Skeletal muscle cell (primary cell): ENCODE data around the gene SMTNL1.
"Not testable (repeated sequence)": the region's sequence is repeated elsewhere in the genome, so short reads cannot be mapped to it uniquely, and the experiment has no call there.

Experiments
- DNase-seq: peaks from one replicate; pipeline ENCODE4 v3.0.0-alpha.2; 2010; ENCODE audit warnings: low read depth
- H3K4me3 ChIP-seq: 2 replicates; pipeline ENCODE4 v1.5.1; 2011; ENCODE audit warnings: low read depth, mild to moderate bottlenecking, control low read depth, low read length, moderate library complexity

The SMTNL1 gene

DNA sequence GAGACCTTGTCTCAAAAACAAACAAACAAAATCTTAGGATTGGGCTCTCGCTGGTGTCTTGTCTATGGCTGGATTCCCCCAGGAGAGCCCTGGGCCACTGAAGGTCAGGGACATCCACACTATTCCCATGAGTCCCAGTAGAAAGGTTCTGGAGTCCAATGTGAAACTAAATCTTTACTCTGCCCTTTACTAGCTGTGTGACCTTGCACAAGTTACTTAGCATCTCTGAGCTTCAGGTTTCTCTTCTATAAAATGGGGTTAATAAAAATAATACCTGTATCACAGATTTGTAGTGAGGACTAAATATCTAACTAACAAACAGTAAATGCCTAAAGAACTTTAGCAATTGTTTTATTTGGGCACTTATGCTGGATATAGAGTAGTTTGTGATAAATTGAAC, 30.9 kb upstream of the SMTNL1 start:
- DNase-seq = no peak
- no peak overlapping the region for H3K4me3 ChIP-seq

DNA sequence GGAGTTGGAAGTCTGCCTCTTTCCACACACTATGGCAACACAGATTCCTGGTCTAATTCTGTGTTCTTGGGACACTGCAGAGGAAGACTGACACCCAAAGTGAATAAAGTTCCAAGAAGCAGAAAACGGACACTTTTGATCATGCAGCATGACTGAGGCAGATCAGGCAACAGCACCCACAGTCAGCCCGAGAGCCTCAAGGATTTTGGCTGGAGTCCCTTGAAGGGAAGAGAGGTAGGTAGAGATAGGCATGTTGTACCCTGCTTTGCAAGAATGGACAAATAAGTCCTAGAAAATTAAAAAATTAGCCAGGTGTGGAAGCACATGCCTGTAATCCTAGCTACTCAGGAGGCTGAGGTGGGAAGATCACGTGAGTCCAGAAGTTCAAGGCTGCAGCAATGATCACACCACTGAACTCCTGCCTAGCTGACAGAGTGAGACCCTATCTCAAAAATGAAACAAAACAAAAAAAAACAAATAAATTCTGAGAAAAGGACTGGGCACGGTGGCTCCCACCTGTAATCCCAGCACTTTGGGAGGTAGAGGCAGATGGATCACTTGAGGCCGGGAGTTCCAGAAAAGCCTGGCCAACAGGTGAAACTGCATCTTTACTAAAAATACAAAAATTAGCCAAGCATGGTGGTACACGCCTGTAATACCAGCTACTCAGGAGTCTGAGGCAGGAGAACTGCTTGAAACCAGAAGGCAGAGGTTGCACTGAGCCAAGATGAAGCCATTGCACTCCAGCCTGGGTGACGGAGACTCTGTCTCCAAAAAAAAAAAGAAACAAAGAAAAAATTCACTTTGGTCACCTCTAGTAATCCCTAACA, 28.8 kb upstream of the SMTNL1 start:
- DNase-seq = no peak
- no peak overlapping the region for H3K4me3 ChIP-seq

DNA sequence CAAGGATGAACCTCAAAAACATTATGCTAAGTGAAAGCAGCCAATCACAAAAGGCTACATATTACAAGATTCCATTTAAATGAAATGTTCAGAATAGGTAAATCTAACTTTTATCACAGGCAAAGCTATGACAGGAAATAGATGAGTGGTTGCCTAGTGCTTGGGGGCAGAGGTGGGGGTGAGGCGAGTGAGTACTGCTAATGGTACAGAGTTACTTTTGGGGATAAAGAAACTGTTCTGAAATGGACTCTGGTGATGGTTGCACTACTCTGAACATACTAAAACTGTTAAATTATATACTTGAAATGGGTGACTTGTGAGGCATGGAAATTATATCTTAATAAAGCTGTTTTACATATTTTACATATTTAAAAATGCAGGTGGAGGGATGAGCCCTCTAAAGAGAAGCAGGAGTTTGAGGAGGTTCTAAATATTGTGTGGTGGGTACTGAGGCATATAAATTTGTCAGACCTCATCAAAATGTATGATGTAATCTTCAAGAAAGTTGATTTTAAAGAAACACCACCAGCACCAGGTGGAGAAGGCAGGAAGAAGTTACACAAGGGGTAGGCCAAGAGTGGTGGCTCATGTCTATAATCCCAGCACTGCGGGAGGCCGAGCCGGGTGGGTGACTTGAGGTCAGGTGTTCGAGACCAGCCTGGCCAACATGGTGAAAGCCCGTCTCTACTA, 25.5 kb upstream of the SMTNL1 start:
- H3K4me3 ChIP-seq = no peak overlapping the region
- no peak for DNase-seq

DNA sequence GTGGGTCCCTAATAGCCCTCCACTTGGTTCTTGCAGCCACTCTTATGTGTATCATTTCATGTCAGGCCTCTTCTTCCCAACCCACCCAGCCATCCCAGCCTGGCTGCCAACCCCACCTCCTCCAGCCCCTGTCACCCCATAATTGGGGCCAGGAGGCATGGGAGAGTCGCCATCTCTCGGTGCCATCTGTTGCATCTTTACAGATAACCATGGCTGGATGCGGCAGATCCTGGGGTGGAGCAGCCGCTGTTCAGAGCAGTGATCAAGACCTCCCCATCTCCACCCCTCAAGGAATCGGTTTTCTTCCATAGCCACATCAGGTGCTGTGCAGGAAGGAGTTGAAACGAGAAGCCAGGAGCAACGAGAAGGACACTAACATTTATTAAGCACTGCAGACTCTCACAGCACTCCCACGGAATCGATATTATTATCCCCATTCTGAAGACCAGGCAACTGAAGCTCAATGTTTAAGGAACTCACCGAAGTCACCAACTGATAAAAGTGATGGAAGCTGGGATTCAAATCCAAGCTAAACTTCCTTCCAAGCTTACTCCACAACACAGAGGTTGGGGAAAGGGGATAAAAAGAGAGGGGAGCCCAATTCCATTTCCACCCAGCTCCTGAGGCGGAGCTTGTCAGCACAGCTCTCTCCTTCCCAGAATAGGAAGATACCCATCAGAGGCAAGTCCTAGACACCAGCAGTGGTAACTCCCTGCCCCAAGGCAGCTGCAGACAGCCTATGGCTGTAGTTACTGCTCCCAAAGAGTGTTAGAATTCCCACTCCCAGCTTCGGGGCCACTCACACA, 24.5 kb upstream of the SMTNL1 start:
- DNase-seq = no peak
- H3K4me3 ChIP-seq = no peak overlapping the region

DNA sequence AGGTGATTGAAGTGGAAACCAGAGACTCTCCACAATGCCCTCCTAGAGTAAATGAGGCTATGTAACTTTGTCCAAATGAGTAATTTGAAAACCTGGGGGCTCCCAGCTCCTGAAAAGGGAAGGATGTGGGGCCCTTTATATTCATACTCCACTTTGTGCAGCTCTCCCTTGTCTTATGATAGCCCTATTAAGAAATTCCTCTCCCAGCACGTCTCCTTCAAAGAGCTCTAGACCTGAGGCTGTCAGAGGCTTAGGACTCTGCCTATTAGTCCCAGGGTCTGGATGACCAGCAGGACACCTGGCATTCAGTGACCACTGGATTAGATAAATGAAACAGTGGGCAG, 24.0 kb upstream of the SMTNL1 start:
- no peak overlapping the region for H3K4me3 ChIP-seq
- no peak for DNase-seq

DNA sequence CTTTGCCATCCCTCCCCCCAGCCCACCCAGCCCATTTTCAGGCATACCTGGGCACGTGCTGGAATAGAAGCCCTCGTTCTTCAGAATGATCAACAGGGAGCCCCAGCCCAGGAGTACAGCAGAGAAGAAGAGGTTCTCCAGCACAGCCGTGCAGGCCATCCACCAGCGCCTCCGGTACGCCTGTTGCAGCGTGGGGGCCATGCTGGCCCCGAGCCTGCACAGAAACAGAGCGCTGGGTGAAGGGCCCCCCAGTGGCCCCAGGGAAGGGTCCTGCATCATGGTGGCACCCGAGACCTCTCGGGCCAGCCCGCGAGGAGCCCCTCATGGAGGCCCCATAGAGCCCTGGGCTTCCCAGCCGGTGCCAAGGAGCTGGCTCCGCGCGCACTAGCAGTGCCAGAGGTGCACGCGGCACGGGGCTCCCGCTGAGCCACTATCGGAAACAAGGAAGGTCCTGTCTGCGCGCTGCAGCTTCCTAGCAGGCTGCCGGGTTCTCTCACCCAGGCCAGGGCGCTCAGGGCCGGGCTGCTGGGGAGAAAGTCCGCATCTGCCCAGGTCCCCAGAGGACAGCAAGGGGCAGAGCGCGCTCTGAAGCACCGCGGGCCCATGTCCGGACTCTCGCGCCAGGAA, 23.4 kb upstream of the SMTNL1 start:
- DNase-seq = no peak
- H3K4me3 ChIP-seq = peak overlapping the region; percentile 90

DNA sequence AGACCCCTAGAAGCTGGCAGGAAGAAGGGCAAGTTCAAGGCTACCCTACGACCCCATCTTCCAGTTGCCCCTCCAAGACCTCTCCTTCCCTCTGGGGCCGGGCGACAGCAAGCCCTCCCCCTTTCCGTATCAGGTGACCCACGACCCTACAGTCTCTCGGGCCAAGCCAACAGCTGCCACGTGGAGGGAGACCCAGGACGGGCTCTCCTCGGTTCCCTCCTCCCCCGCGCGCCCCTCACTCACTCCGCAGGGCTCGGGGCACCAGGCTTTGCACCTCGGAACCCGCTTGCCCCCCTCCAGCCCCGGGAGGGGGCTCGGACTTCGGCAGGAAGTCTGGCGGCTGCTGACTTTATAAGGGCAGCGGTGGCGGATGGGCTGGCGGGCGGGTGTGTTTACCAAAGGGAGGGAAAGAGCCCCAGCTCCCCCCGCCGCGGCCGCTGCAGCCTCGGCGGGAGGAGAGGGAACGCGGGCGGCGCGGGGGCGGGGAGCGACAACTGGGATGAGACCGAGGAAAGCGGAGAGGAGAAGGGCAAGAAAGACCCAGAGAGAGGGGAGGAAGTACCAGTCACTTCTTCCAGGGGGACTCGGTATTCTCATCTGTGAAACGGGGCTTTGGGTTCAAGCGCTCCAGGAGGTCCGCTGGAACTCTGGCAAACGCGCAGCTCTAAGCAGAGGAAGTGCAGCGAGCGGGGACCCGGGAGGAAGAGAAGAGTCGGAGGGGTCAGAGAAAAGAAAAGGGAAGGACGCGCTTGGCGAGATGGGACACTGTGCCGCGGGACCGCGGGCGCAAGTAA, 22.7 kb upstream of the SMTNL1 start:
- peak overlapping the region; percentile 90 for H3K4me3 ChIP-seq
- DNase-seq = no peak

DNA sequence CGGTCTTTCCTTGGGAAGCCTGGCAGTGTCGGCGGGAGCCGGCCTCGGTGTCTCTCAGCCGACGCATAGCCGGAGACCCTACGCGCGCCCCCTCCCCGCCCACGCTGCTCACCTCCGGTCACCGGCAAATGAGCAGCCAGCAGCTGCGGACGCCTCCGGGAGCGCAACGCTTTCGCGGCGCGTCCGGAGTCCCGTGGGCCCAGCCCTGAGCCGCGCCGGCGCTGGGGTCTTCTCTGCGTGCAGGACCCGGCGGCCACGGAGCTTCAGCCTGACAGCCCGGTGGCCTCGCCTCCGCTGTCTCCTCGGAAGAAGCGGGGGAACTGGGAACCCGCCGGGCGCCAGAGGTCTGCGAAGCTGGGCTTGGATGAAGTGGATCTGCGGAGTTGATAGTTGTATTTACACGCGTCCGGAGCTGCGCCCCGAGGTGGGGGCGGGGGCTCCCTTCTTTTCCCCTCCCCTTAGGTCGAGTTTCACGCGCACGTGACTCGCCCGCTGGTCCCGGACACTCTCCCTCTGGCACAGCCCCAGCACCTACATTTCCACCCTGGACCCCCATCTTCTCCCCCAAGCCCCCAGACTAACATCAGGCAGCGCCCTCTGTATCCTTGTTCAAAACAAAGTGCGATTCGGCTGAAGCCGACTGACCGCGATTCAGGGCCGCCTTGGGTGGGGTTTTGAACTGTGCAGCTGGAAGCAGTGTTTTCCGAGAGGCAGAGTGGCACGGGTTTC, 21.9 kb upstream of the SMTNL1 start, which contains the start of gene SLC43A1:
SLC43A1 (minus strand) TSS at position 371 of the 729 bp plus-strand sequence. CDS start 1,591 bp downstream, outside the sequence.
- DNase-seq = no peak
- H3K4me3 ChIP-seq = peak within 1 kb of the TSS; percentile 90

DNA sequence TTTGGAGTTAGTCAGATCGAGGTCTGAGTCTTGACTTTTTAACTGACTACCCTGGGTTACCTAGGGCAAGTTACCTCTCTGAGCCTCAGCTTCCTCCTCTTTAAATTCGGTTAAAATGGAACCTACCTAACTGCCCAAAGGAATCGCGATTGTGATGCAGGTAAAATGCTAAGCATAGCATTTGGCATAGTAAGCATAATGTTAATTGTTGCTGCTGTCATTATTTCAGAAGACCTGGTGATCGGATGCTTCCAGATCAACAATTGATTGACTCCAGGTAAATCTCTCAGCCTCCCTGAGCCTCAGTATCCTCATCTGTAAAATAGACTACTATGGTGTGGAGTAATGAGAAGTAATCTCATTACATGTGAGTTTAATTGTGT, 21.3 kb upstream of the SMTNL1 start:
- no peak for DNase-seq
- H3K4me3 ChIP-seq = peak overlapping the region; percentile 90

DNA sequence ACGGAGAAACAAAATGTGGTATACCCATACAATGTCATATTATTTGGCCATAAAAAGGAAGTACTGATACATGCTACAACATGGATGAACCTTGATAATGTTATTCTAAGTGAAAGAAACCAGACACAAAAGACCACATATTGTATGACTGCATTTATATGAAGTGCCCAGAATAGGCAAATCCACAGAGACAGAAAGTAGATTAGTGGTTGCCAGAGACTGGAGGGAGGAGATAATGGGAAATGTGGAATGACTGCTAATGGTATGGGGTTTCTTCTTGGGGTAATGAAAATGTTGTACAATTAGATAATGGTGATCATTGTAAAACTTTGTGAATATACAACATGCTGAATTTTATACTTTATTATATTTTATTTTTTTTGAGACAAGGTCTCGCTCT, 16.3 kb upstream of the SMTNL1 start:
- no peak overlapping the region for H3K4me3 ChIP-seq
- no peak for DNase-seq

DNA sequence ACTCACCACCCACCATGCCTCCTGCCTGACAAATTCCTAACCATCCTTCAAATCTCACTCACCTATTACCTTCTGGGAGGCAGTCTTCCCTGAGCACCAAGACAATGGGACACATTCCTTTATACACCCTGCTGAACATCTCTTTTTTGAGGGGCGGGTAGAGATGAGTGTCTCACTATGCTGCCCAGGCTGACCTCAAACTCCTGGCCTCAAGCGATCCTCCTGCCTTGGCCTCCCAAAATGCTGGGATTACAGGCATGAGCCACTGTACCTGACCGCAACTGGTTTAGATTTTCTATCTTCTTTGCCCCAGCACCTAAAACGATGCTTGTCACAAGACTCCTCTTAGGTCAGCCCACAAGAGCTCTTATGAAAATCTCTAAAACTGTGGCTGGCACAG, 14.0 kb upstream of the SMTNL1 start:
- no peak overlapping the region for H3K4me3 ChIP-seq
- no peak for DNase-seq

DNA sequence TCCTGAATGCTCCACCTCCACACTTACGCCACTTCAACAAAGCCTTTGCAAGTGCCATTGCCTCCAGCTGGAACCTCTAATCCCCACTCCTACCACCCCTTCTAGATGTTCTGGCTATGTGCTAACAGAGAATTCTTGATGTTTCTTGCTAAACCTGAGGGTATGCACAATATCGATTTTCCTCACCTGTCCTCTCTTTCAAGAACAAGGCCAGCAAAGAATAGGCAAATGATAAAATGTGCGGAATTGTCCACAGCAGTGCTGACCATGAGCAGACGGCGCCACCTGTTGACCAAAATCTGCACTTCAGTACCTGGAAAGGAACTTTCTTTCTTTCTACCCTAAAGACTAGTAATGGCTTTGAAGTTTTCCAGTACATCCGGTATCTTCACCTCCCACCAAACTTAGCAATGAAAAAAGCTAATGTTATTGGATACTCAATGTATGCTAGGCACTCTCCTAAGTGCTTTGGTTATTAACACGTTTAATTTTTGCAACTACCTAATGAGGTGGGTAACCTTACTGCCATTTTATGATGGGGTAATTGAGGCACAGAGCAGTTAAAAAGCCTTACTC, 10.3 kb upstream of the SMTNL1 start:
- DNase-seq = no peak
- no peak overlapping the region for H3K4me3 ChIP-seq

DNA sequence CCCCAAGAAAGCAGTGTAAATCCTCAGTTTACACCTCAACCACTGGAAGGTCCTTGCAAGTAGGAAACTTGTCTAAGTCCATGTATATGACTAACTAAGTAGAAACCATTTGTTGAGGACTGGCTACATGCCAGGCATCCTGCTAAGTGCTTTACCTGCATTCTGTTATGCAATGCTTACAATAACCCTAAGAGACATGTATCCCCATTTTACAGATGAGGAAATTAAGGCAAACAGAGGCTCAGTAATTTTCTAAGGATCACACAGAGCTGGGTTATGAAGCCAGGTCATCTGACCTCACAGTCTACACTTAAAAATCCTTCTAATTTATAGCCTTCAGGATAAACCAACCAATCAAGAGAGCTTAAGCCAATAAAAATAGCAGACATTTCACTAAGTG, 8.4 kb upstream of the SMTNL1 start:
- no peak for DNase-seq
- H3K4me3 ChIP-seq = no peak overlapping the region

DNA sequence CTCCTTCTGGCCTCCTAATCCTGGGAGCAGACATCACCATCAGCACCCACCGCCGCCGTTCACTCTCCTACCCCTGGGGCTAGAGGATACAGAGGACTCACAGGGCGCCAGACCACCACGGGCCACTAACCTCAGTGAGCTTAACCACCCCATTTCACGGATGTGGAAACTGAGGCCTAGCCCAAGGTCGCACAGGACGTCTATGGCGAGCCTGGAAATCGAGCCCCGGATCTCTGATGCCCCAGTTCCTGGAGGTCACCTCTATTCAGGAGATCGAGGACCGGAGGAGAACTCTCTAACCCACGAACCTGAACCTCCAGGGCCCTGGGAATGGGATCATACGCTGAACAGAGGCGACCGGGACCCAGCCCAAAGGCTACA, 7.2 kb upstream of the SMTNL1 start:
- peak overlapping the region; percentile 75 for H3K4me3 ChIP-seq
- DNase-seq = no peak

DNA sequence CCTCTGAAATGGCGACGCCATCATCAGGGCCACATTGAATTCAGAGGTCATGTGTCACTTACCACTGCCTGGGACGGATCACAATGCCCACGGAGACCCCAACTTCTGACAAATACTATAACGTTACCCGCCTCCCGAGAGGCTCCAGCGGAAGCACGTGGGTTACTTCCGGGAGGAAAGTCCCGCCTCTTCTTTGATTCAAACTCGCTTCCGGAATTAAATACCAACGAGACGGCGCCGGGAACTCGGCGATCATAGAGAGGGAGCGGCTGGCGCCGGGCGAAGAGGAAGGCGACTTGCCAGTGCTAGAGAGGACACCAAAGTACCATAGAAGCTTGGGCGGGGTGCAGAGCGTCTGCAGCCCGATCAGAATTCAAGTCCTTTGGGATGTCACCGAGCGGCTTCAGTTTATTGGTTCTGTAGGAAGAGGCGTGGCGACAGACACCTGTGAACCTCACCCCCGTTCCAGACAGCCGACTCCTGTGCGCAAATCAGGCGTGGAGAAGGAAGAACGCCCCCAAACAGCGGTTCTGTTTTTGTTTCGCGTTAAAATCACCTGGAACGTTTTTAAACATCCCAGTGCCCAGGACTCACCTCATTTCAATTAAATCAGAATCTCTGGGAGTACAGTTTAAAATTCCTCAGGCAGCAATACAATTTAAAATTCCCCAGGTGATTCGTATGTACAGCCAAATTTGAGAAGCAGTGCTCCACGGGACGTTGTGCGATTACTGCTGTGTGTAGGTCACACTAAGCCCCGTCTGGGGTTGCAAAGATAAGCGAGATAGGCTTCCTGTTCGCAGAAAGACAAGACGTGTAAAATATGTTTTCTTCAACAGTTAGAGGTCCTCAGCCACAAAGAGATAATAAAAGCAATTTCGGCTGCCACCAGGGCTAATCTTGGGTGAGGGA, 6.5 kb upstream of the SMTNL1 start, which contains the start of gene TIMM10:
TIMM10 (minus strand) TSS at position 159 of the 912 bp plus-strand sequence. CDS start 565 bp downstream, outside the sequence.
- H3K4me3 ChIP-seq = peak within 1 kb of the TSS; percentile 75
- peak; percentile 91 for DNase-seq

DNA sequence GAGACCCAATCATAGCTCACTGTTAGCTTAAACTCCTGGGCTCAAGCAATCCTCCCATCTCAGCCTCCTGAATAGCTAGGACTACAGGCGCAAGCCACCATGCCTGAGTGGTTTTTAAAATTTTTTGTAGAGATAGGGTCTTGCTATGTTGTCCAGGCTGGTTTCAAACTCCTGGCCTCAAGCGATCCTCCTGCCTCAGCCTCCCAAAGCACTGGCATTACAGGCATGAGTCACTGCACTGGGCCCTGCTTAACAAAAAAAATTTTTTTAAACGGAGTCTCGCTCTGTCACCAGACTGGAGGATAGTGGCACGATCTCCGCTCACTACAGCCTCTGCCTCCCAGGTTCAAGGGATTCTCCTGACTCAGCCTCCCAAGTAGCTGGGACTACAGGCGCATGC, 2.9 kb upstream of the SMTNL1 start:
- H3K4me3 ChIP-seq, DNase-seq: not testable (repeated sequence)

DNA sequence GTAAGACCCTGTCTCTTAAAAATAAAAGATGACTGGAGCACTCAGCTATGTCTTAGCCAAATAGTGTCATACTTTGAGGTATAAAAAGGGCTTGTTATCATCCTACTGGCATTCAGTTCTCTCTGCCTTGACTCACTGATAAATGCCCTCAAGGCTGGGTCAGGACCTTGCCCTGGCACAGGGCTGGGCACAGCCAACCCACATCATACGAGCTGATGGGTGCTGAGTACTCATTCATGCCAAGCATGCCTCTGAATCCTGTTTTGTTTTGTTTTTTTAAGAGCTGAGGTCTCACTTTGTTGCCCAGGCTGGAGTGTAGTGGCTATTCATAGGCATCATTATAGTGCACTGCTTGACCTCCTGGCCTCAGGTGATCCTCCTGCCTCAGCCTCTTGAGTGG, 1.9 kb downstream of the SMTNL1 start:
- DNase-seq = no peak
- H3K4me3 ChIP-seq = no peak overlapping the region
